DMS153 treated with DMSO at 0.1 percent for 48 hours (cell line): ENCODE data around the gene GAD2.
"Not testable (repeated sequence)": the region's sequence is repeated elsewhere in the genome, so short reads cannot be mapped to it uniquely, and the experiment has no call there.

Source experiments
- DNase-seq: peaks from one replicate; lab custom pipeline; 2025; ENCODE audit not compliant: unreplicated experiment; lab: John Stamatoyannopoulos, UW

Gene GAD2

GRCh38 chr10:26314265-26315013 is 97.9 kb downstream of the GAD2 start:
- DNase-seq, result no peak

- DNase-seq, result peak; percentile 6
These were observed 102.1 kb downstream of the GAD2 start for GRCh38 chr10:26318672-26319071.

GRCh38 chr10:26323219-26323618 is 106.6 kb downstream of the GAD2 start:
- DNase-seq, result no peak

GRCh38 chr10:26326851-26327250 is 110.3 kb downstream of the GAD2 start:
- no peak for DNase-seq

- DNase-seq, result no peak
These were observed 111.2 kb downstream of the GAD2 start for GRCh38 chr10:26327811-26328210.

GRCh38 chr10:26331371-26331770 is 114.8 kb downstream of the GAD2 start:
- no peak for DNase-seq

GRCh38 chr10:26334232-26334931 is 117.8 kb downstream of the GAD2 start:
- DNase-seq, result no peak

- peak; percentile 2 for DNase-seq
These were observed 118.5 kb downstream of the GAD2 start for GRCh38 chr10:26334932-26335573.

GRCh38 chr10:26335574-26336093 is 119.1 kb downstream of the GAD2 start:
- DNase-seq, result no peak

GRCh38 chr10:26336979-26337378 is 120.4 kb downstream of the GAD2 start:
- DNase-seq, result no peak

- DNase-seq, result no peak
These were observed 125.1 kb downstream of the GAD2 start for GRCh38 chr10:26341701-26342100.

- not testable (repeated sequence) for DNase-seq
These were observed 132.3 kb downstream of the GAD2 start for GRCh38 chr10:26348821-26349417.
